Stimulated activated CD4-positive, alpha-beta T cell treated with anti-CD3 and anti-CD28 coated beads, Interleukin-4, amount 100 ng/mL, for 4 hours (primary cell): Measurements from ENCODE around the gene CSRNP3.

Experiments
- DNase-seq, 2 experiments: peaks; one replicate each; pipeline ENCODE4 v3.0.0-alpha.2; 2020

The CSRNP3 gene

DNA sequence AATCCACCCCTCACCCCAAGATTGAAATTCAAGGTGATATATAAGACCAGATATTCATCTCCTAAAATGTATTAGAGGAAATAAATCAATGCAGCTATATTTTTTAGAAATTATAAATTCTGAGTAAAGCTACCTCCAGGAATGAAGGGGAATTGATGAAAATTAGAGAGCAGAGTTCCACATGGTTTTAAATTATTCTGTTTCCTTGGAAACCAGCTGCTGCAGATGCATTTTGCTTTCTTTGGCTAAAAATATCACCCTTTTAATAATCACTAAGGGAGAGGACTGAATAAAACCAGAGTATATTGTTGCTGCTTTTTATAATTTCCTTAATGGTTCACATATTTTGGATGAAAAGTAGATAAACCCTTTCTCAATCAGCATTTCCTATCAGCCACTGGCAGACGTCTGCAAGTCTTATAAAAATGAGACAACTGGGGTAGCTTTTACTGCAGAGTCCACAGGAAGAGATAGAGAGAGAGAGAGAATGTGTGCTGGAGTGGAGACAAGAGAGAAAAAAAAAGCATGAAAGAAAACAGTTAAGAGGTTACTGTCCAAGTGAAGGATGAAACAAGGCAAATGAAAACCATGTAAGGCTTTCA lies 2.0 kb downstream of the CSRNP3 start:
- no peak for DNase-seq

GRCh38 chr2:165472922-165473321 lies 3.4 kb downstream of the CSRNP3 start:
- DNase-seq, result no peak

DNA sequence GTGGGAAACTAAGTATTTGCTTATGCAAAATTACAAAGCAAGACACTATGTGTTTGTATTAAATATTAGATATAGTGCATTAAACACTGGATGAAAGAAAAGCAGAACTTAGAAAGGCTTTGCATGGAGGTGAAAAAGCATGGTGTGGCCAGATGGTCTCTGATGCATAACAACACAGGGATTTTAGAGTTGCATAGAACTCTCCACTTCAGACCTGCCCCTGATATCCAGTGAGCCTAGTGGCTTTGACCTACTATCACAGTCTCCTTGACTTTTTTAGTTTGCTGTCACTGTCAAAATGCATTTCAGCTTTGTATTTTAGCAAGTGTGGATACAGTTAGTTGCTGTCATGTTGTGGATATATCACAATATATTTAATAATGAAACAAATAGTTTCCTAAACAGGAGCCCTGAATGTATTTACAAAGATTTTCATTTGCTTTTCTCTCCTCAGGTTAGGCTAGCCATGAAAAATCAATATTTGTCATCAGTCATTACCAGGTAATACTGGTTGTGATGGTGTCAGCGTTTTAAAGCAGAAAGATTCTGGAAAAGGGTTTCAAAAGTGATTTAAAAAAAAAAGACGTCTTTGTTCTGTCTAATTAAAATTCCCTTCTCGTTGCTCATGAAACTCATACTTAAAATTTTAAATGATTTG lies 5.2 kb downstream of the CSRNP3 start:
- no peak for DNase-seq

DNA sequence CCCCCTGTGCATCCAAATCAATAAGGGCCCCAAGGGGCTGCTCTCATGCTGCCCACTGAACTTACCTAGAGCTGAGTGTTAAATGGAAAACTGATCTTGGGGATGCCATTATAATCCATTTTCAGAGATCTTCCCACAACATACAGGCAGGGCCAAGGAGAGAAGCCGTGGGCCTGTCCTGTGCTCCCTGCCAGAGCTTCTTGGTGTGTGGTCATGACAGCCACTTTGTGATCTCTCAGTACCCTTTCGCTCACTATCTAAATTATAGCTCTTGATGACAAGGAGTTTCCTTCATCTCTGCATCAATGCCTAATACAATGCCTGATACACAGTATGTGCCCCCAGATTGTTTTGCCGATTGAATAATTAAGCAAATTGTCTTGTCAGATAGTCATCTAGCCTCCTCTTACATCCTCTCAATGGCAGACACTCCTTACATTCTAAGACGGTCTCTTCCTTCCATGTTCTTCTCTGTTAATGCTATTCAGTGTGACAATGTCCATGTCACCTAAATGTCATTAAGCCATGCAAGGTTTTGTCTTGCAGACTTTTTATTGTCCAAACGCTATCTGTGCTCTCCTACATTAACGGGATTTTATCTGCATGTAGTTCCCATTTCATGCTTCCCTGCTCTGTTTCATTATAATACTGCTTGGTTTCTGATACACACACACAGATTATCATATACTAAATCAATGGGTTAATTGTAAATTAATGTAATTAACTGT lies 5.9 kb downstream of the CSRNP3 start:
- no peak for DNase-seq

DNA sequence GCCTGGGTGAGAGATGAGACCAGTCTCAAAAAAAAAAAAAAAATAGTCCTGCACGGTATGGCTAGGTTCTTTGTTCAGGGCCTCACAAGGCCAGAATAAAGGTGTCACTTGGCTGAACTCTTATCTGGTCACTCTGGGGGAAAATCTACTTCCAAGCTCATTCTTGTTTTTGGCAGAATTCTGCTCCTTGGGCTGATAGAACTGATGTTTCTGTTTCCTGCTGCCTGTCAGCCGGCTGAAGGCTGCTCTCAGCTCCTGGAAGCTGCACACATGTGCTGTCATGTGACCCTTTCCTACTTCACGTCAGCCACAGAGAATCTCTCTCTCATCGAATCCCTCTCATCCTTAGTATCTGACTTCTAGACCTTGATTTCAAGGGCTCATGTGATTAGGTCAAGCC lies 10.4 kb downstream of the CSRNP3 start:
- DNase-seq, result no peak

DNA sequence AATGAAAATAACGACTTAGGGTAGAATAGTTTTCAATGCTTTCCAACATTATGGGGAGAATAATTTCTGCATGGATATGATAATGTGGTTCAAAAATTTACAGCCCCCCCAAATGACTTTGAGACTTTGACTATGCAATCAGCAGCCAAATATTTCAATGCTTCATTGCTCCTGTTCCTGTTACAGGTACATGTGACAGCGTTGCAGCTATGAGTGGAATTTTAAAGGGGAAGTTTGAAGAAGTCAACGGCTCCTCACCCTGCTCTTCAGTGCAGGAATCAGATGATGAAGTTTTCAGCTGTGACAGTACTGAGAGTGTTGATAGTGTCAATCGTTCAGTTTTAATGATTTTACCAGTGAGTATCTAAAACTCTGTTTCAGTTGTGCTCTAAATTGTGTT lies 25.1 kb downstream of the CSRNP3 start:
- no peak for DNase-seq

GRCh38 chr2:165497659-165498317 lies 28.3 kb downstream of the CSRNP3 start:
- no peak for DNase-seq

DNA sequence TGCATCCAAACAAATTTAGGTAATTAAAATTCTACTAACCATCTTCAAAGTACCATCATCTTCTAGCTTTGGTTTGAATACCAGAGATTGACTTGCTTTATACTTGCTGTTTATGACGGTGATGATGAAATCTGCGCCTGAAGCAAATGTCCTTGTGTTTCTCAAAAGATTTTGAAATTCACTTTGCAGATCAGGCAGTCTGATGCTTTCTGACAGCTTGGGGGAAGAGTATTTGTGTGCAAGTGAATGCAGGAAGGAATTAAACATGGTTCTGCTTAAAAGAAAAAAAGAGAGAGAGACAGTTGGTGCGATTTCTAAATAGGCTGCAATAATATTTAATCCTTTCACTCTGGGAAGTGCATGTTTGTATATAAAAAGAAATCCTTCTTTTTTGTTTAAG lies 29.6 kb downstream of the CSRNP3 start:
- no peak for DNase-seq

DNA sequence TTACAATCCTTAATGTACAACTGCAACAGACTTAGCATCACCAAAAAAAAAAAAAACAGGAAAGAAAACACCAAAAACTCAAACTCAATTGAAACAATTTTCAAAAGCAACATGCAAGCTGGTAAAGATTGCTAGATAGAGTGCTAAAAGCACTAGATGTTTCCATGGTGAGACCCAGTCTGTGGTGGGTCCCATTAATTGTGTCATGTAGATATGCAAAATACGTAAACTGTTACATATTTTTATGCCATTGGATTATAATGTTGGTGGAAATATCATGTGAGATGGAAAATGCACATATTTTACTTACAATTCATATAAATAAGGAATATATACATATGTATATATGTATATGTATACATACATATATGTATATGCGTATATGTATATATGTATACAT lies 30.5 kb downstream of the CSRNP3 start:
- DNase-seq, result no peak

GRCh38 chr2:165500816-165501215 lies 31.3 kb downstream of the CSRNP3 start:
- no peak for DNase-seq

- DNase-seq, result no peak
These were observed 36.0 kb downstream of the CSRNP3 start for GRCh38 chr2:165505514-165505913.

GRCh38 chr2:165508927-165509326 lies 39.4 kb downstream of the CSRNP3 start:
- DNase-seq, result no peak

DNA sequence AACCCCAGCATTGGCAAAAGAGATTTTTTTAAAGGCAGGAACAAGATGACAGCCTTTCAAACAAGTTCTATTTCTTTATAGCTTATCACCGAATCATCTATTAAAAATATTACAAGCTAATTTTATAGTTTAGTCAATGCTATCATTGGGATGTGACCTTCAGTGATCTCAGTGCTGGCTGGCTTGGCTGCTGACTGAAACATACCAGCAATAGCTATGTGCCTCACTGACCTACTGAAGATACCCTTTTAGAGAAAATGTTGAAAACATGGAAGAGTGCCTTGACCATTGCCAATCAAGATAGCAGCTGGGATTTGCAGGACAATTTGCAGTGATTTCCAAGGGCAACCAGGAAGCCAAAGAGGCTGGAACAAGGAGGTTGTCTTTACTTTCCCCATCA lies 44.0 kb downstream of the CSRNP3 start:
- DNase-seq, result no peak

DNA sequence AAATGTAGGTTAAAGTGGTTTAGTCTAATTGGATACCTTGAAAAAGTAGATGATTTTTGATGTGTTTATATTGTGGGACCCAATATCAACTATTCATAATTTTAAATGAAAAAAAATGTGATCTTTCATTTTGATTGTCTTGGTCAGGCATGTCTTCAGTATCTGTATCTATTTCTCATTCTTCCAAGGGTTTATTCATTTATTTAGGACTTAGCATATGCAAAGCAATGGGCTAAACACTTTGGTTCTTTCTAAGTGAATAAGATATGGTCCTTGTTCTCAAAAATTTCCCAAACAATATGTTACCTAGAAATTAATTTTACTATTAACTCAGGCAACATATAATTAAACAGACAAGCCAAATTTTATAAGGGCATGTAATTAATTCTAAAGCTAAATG lies 49.1 kb downstream of the CSRNP3 start:
- no peak for DNase-seq

DNA sequence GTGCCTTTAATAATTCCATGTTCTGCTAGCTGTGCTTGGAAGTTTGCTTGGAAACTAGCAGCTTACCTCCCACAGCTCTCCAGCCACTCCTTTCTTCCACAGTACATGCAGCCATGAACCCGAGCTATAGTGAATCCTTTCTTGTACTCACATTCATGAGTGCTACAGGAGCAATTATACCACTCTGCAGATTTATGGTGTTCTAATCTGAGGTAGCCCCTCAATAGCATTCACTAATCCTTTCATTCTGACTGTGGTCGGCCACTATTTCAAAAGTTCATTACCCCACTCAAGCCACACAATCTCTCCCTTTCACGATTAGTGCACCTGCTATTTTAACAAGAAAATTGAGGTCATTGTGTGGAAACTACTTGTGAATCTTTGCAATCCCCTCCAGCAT lies 53.2 kb downstream of the CSRNP3 start:
- no peak for DNase-seq

DNA sequence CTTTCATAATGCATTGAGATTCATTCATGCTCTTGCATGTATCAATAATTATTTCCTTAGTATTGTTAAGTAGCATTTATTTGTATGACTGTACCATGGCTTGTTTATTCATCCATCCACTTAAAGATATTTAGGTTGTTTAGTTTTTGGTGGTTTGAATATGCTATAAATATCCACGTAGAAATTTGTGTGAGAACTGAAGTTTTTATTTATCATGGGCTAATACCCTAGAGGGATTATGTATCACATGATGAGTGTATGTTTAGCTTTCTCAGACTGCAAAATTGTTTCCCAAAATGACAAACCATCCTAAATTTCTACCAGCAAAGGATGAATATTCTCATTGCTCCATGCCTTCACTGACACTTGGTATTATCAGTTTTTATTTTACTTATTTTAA lies 55.2 kb downstream of the CSRNP3 start:
- DNase-seq, result no peak

- DNase-seq, result no peak
These were observed 59.2 kb downstream of the CSRNP3 start for GRCh38 chr2:165528691-165529090.

GRCh38 chr2:165529130-165529529 lies 59.6 kb downstream of the CSRNP3 start:
- DNase-seq, result no peak

DNA sequence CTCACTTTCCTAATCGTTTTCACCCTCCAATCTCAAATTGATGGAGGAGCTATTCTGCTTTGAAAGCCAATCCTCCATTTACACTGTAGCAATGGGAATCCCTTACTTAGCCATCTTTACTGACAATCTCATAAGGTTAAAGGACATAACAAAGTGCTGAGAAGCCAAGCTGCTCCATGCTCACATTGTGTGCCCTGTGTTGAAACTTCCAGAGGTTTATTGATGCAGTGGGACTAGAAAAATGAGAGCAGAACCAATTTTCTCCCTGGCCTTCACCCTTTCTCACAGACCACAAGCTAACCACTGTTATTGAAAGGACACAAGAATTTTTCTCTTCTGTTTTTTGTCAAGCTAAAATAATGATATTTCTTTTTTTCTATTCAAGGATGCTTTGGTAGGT lies 63.8 kb downstream of the CSRNP3 start:
- no peak for DNase-seq

DNA sequence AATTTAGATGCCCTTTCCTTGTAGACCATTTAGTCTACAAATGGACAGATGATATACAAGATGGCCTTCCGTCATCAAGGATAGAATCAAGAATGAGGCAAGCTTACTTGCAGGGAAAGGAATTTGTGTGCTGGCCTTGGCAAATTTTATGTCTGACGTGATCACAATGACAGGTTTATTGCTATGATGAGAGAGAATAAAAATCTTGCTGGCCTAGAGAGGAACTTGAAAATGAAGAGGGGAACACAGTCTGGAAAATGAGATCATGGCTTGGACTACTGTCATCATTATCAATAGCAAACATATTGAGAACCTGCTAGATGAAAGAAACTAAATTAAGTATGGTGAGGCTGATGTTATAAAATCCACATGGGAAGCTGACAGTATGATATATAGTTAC lies 66.0 kb downstream of the CSRNP3 start:
- no peak for DNase-seq

DNA sequence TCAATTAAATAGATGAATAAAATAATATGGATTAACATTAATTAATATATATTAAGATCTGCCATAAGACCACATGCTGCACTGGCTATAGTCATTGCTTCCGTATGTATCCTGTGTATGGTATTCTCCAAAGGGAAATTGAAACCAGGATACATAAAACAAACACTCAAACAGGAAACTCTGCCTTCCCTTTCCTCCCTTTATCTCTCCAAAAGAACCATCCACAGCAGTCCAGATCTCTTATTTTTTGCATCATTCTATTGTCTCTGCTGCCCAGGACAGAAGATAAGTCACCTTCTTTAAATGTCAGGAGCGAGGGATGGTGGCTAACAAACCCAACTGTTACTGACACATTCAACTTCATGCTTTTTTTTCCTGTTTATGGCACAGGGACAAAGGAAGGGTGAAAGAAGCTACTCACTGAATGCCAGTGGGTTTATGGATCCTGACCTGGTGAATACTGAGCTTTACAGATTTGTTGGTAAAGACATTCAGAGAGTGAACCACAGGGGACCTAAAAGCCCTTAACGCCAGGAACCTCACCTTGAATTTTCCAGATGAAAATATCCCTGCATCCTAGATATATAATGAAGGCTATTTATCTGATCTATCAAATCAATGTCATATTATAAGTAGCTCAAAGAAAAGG lies 67.5 kb downstream of the CSRNP3 start:
- no peak for DNase-seq

DNA sequence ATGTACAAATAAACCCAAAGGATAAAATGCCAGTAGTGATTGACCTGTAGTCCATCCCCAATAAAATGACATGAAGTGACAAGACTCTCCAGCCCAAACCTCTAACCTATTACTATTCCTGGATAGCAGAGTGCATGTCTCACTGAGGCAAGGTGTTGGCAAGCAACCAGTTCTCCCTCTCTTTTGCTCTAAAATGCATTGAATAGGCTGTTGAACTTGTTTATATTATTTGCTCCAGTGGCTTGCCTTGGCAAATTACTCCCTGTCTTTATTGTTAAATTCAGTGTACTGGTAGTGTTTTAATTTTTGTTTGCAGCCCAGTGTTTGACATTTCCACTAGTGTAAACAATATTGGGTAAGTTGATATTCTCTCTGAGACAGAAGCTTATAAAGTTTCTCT lies 70.5 kb downstream of the CSRNP3 start:
- no peak for DNase-seq

DNA sequence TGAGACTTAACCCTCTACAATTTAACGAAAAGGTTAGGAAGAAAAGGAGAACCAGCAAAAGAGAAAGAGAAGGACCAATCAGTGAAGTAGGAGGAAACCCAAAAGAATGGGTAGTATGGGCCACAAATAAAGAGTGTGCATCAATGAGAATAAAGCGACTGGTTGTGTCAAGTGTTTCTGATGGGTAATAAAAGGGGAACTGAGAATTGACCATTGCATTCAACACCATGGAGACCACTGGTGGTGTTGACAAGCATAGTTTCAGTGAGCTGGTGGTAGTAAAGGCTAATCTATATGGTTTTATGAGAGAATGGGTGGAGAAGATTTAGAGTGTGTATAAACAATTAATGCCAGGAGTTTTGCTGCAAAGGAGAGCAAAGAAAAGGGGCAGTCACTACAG lies 75.4 kb downstream of the CSRNP3 start:
- DNase-seq, result no peak
